ENCODE measurements around the gene RRP7A. TPM values are rescaled to one million over a fixed set of nuclear protein-coding genes. Genes with fewer than 3 reads are reported as not detected.

RRP7A gene
- total and polyA plus RNA-seq, 2 donors (not counting 3 experiments of a cell fraction or from before 2014, with no cell fraction given): 35.3 to 83.7 TPM

- FAIRE-seq: no peak
These were observed 49.1 kb downstream of the RRP7A start for GRCh38 chr22:42470366-42471082.

GRCh38 chr22:42468841-42469240, 50.8 kb downstream of the RRP7A start:
- DNase-seq (ENCODE audit: low read depth, low spot score): no peak
- H4K20me1 ChIP-seq (replicated peaks; ENCODE audit: control insufficient read depth, extremely low read depth, insufficient read depth, low read length): no peaks in the 10 kb centered on the region
- no peaks in the 10 kb centered on the region for H3K36me3 ChIP-seq (ENCODE audit: control insufficient read depth in 2 of 2, extremely low read depth in 1 of 2, insufficient read depth in 2 of 2, low read length in 2 of 2)
- dilution Hi-C loops (cut with MboI; ENCODE audit: extremely low pct_ligation_motif_present, low sequenced_read_pairs) (no loop called here), intact Hi-C loops (cut with micrococcal nuclease) (no loop called here)
- peaks cover 2 to 5% of the 10 kb centered on the region in 2 experiments for H3K27me3 ChIP-seq (ENCODE audit: control insufficient read depth in 2 of 2, insufficient read depth in 2 of 2, low read length in 2 of 2)
- no peaks in the 10 kb centered on the region for H3K9me1 ChIP-seq (replicated peaks; ENCODE audit: control insufficient read depth, extremely low read depth, insufficient read depth, low read length)
- no peaks in the 10 kb centered on the region for H3K9me3 ChIP-seq (replicated peaks; ENCODE audit: control insufficient read depth, insufficient read depth, low read length)
- no peak overlapping the region for H3K4me2 ChIP-seq (ENCODE audit: insufficient read depth, low read length)
- no peaks in the 10 kb centered on the region for H3K4me1 ChIP-seq (ENCODE audit: control insufficient read depth, extremely low read depth, insufficient read depth, low read length)
- no peak overlapping the region for H3K4me3 ChIP-seq (replicated peaks in 1 of 3; ENCODE audit: insufficient read depth in 1 of 3, low read depth in 1 of 3, low read length in 3 of 3)
- no peak overlapping the region for H3K9ac ChIP-seq (replicated peaks; ENCODE audit: extremely low read depth, insufficient read depth, low read length)
- ChIA-PET POLR2A (no interaction called here), CTCF (no interaction called here)
- no peak for FAIRE-seq
- no peaks in the 10 kb centered on the region for H3K79me2 ChIP-seq (ENCODE audit: control insufficient read depth, insufficient read depth, low read length)
- no peak for TF ChIP-seq MAX (IDR thresholded peaks at IDR 0.05; ENCODE audit: insufficient read depth, insufficient read length)
- TF ChIP-seq EZH2 (IDR thresholded peaks at IDR 0.05; ENCODE audit: borderline replicate concordance, low read depth, low read length, severe bottlenecking): no peak
- TF ChIP-seq POLR2AphosphoS5 (IDR thresholded peaks at IDR 0.05; ENCODE audit: insufficient read depth, low read depth, low read length): no peak
- no peak for TF ChIP-seq CTCF (IDR thresholded peaks at IDR 0.05; ENCODE audit: extremely low read depth in 1 of 2, insufficient read depth in 1 of 2, low read depth in 1 of 2, low read length in 2 of 2)
- no peak for TF ChIP-seq MYC (IDR thresholded peaks at IDR 0.05; ENCODE audit: low read depth, low read length)
- no peak for TF ChIP-seq FOS (IDR thresholded peaks at IDR 0.05; ENCODE audit: borderline replicate concordance, insufficient read depth, low read length)
- TF ChIP-seq GATA2 (IDR thresholded peaks at IDR 0.05; ENCODE audit: insufficient read depth, insufficient read length, low read depth, low read length): no peak
- no peak for TF ChIP-seq JUN (IDR thresholded peaks at IDR 0.05; ENCODE audit: borderline replicate concordance, insufficient read depth, insufficient read length, low read depth)
- H2AFZ ChIP-seq (ENCODE audit: low read depth, low read length): no peak overlapping the region
- no TSS peak for BruUV-seq (replicated peaks)
- H3K27ac ChIP-seq (ENCODE audit: insufficient read depth, low read depth, low read length): no peak overlapping the region

More at GRCh38 chr22:42470366-42471082, 49.1 kb downstream of the RRP7A start:
- intact Hi-C loops (cut with micrococcal nuclease) (no loop called here), dilution Hi-C loops (cut with MboI; ENCODE audit: extremely low pct_ligation_motif_present, low sequenced_read_pairs) (no loop called here)
- Histone ChIP-seq H3K4me3 (replicated peaks in 1 of 3; ENCODE audit: insufficient read depth in 1 of 3, low read depth in 1 of 3, low read length in 3 of 3) (no peak overlapping the region), H3K4me2 (ENCODE audit: insufficient read depth, low read length) (no peak overlapping the region), H3K9me1 (replicated peaks; ENCODE audit: control insufficient read depth, extremely low read depth, insufficient read depth, low read length) (no peaks in the 10 kb centered on the region), H3K27me3 (ENCODE audit: control insufficient read depth in 2 of 2, insufficient read depth in 2 of 2, low read length in 2 of 2) (peaks cover 2 to 5% of the 10 kb centered on the region in 2 experiments), H3K36me3 (ENCODE audit: control insufficient read depth in 2 of 2, extremely low read depth in 1 of 2, insufficient read depth in 2 of 2, low read length in 2 of 2) (no peaks in the 10 kb centered on the region), H3K9me3 (replicated peaks; ENCODE audit: control insufficient read depth, insufficient read depth, low read length) (no peaks in the 10 kb centered on the region), H2AFZ (ENCODE audit: low read depth, low read length) (no peak overlapping the region), H4K20me1 (replicated peaks; ENCODE audit: control insufficient read depth, extremely low read depth, insufficient read depth, low read length) (no peaks in the 10 kb centered on the region), H3K27ac (ENCODE audit: insufficient read depth, low read depth, low read length) (no peak overlapping the region), H3K9ac (replicated peaks; ENCODE audit: extremely low read depth, insufficient read depth, low read length) (no peak overlapping the region), H3K4me1 (ENCODE audit: control insufficient read depth, extremely low read depth, insufficient read depth, low read length) (no peaks in the 10 kb centered on the region), H3K79me2 (ENCODE audit: control insufficient read depth, insufficient read depth, low read length) (no peaks in the 10 kb centered on the region)
- BruUV-seq (replicated peaks): no TSS peak
- TF ChIP-seq JUN (IDR thresholded peaks at IDR 0.05; ENCODE audit: borderline replicate concordance, insufficient read depth, insufficient read length, low read depth) (no peak), EZH2 (IDR thresholded peaks at IDR 0.05; ENCODE audit: borderline replicate concordance, low read depth, low read length, severe bottlenecking) (no peak), MYC (IDR thresholded peaks at IDR 0.05; ENCODE audit: low read depth, low read length) (no peak), POLR2AphosphoS5 (IDR thresholded peaks at IDR 0.05; ENCODE audit: insufficient read depth, low read depth, low read length) (no peak), FOS (IDR thresholded peaks at IDR 0.05; ENCODE audit: borderline replicate concordance, insufficient read depth, low read length) (no peak), MAX (IDR thresholded peaks at IDR 0.05; ENCODE audit: insufficient read depth, insufficient read length) (no peak), POLR2A (IDR thresholded peaks at IDR 0.05; ENCODE audit: low read depth, low read length) (no peak)
- DNase-seq (ENCODE audit: low read depth, low spot score): no peak
- POLR2A ChIA-PET: interaction anchor here (0.7 kb wide), 1 partner anchor 494 kb away, joined by 3 read pairs; no protein-coding TSS in a partner anchor
- CTCF ChIA-PET: interaction anchor here (1.2 to 1.3 kb wide), 2 partner anchors 27 to 380 kb away, joined by 3 to 8 read pairs; partner anchors contain the start of gene NDUFA6
